Activated naive CD8-positive, alpha-beta T cell treated with anti-CD3 and anti-CD28 coated beads, Interleukin-2, amount 10 ng/mL, durations not matched to agents 7 days and 5 days (primary cell): ENCODE data around the gene NDRG3. TPM values are rescaled to one million over a fixed set of nuclear protein-coding genes. Genes with fewer than 3 reads are reported as not detected.

Source experiments
- ATAC-seq: fragments of 150-1000 bp; cut with Tn5 transposase; one replicate; pipeline ENCODE4 v1.10.0; 2021; ENCODE audit warnings: low read depth, moderate library complexity
- POLR2A ChIA-PET: fragments of 350-600 bp; sonication (Branson Sonifier 250); formaldehyde crosslinking; loops from one replicate; lab custom pipeline; 2021; ENCODE audit warnings: antibody characterized with exemption; lab: Charles Lee
- DNase-seq: peaks from one replicate; pipeline ENCODE4 v3.0.0; 2021
- H3K27ac Mint-ChIP-seq: one replicate; pipeline ENCODE4 v1.8.0; 2022; ENCODE audit warnings: mild to moderate bottlenecking, mixed read lengths
- H3K27me3 Mint-ChIP-seq: one replicate; pipeline ENCODE4 v1.8.0; 2022; ENCODE audit warnings: mild to moderate bottlenecking, moderate library complexity, mixed read lengths
- H3K36me3 Mint-ChIP-seq: one replicate; pipeline ENCODE4 v1.8.0; 2021; ENCODE audit warnings: mild to moderate bottlenecking, mixed read lengths
- H3K4me1 Mint-ChIP-seq: one replicate; pipeline ENCODE4 v1.8.0; 2021; ENCODE audit warnings: mixed read lengths
- H3K4me3 Mint-ChIP-seq: one replicate; pipeline ENCODE4 v1.8.0; 2022; ENCODE audit warnings: mild to moderate bottlenecking, moderate library complexity, mixed read lengths
- H3K9me3 Mint-ChIP-seq: one replicate; pipeline ENCODE4 v1.8.0; 2021; ENCODE audit warnings: mixed read lengths
- total RNA-seq, 2 experiments: library from RNA; stranded (reverse); gene quantifications; one replicate each; pipeline ENCODE4 v1.2.3, GENCODE V29; 2021

The NDRG3 gene
- total RNA-seq: 10 to 100 TPM; 34.3 to 35.5 TPM

- H3K27ac Mint-ChIP-seq: peak within 1 kb of the TSS; percentile 88
- no peaks in the 10 kb centered on the region for H3K9me3 Mint-ChIP-seq
- POLR2A ChIA-PET: interaction anchor here (0.5 to 2.6 kb wide), 9 partner anchors 10 to 951 kb away, joined by 3 to 19 read pairs (median 4); no protein-coding TSS in a partner anchor
- H3K4me1 Mint-ChIP-seq: peaks cover 20% of the 10 kb centered on the region
- DNase-seq (peak; percentile 92), ATAC-seq (peak; percentile 100)
- H3K4me3 Mint-ChIP-seq: peak within 1 kb of the TSS; percentile 93
- peaks cover 10% of the 10 kb centered on the region for H3K36me3 Mint-ChIP-seq
- H3K27me3 Mint-ChIP-seq: no peaks in the 10 kb centered on the region
These were observed at the start of gene NDRG3 for GRCh38 chr20:36745927-36746659. TSS of gene NDRG3 (minus strand) at chr20:36746090. CDS start at chr20:36721735, 24,355 bp downstream.

GRCh38 chr20:36794116-36794474, 48.2 kb upstream of the NDRG3 start:
- Mint-ChIP-seq H3K27ac (no peak overlapping the region), H3K27me3 (no peaks in the 10 kb centered on the region), H3K4me3 (no peak overlapping the region), H3K4me1 (no peaks in the 10 kb centered on the region), H3K36me3 (peaks cover 2% of the 10 kb centered on the region), H3K9me3 (no peaks in the 10 kb centered on the region)
- no peak for DNase-seq
- ATAC-seq: no peak
- POLR2A ChIA-PET: no interaction called here

- POLR2A ChIA-PET: no interaction called here
- no peaks in the 10 kb centered on the region for H3K9me3 Mint-ChIP-seq
These were observed 47.6 kb upstream of the NDRG3 start for GRCh38 chr20:36793294-36794115.

DNA sequence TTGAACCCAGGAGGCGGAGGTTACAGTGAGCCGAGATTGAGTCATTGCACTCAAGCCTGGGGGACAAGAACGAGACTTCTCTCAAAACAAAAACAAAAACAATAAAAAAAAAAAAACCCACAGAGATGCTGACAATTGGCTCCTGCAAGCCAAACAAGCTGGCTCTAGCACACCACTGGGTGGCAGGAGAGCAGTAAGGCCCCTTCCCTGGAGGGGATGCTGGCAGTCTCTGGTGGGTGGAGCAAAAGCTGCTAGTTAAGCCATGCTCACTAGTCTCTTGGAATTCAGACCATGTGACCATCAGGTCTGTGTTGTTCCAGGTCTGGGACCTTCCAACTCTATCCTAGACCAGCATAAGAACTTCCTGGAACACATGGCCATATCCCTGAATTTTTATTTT, 46.5 kb upstream of the NDRG3 start:
- Mint-ChIP-seq H3K36me3 (peaks cover 2% of the 10 kb centered on the region), H3K27me3 (no peaks in the 10 kb centered on the region), H3K4me3 (no peak overlapping the region), H3K27ac (no peak overlapping the region), H3K4me1 (no peaks in the 10 kb centered on the region), H3K9me3 (no peaks in the 10 kb centered on the region)
- POLR2A ChIA-PET: no interaction called here
- ATAC-seq (no peak), DNase-seq (no peak)

More at GRCh38 chr20:36793294-36794115, 47.6 kb upstream of the NDRG3 start:
- DNase-seq (no peak), ATAC-seq (no peak)
- H3K4me3 Mint-ChIP-seq: no peak overlapping the region
- H3K4me1 Mint-ChIP-seq: no peaks in the 10 kb centered on the region
- H3K36me3 Mint-ChIP-seq: peaks cover 2% of the 10 kb centered on the region
- H3K27ac Mint-ChIP-seq: no peak overlapping the region
- H3K27me3 Mint-ChIP-seq: no peaks in the 10 kb centered on the region

DNA sequence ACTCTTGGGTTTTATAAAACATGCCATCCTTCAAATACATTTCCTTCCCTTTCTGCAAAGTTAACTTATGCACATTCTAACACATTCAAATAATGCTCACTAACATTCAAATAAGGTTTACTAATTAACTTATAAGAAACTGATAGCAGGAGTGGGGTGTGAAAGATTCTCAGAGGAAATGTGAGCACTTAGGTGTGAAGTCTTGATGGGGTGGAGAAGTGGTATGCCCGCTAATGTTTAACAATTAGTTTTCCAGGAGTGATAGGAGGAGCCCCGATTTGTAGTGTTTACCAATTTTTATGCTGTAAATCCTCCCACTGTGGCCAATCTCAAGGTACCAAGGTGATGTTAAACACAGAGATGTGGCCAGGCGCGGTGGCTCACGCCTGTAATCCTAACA, 46.0 kb upstream of the NDRG3 start:
- Mint-ChIP-seq H3K4me1 (no peaks in the 10 kb centered on the region), H3K27ac (no peak overlapping the region)

GRCh38 chr20:36786663-36787062, 40.8 kb upstream of the NDRG3 start:
- DNase-seq (no peak), ATAC-seq (no peak)
- H3K27ac Mint-ChIP-seq: no peak overlapping the region
- H3K9me3 Mint-ChIP-seq: no peaks in the 10 kb centered on the region
- POLR2A ChIA-PET: interaction anchor here (0.6 kb wide), 1 partner anchor 168 kb away, joined by 3 read pairs; no protein-coding TSS in a partner anchor
- no peaks in the 10 kb centered on the region for H3K27me3 Mint-ChIP-seq
- H3K36me3 Mint-ChIP-seq: no peaks in the 10 kb centered on the region
- H3K4me3 Mint-ChIP-seq: no peak overlapping the region
- no peaks in the 10 kb centered on the region for H3K4me1 Mint-ChIP-seq

More for the DNA sequence above, 46.0 kb upstream of the NDRG3 start:
- POLR2A ChIA-PET: no interaction called here
- Mint-ChIP-seq H3K36me3 (peaks cover 2% of the 10 kb centered on the region), H3K9me3 (no peaks in the 10 kb centered on the region), H3K4me3 (no peak overlapping the region), H3K27me3 (no peaks in the 10 kb centered on the region)
- ATAC-seq: no peak
- DNase-seq: no peak

- Mint-ChIP-seq H3K4me3 (no peak overlapping the region), H3K36me3 (no peaks in the 10 kb centered on the region), H3K27me3 (no peaks in the 10 kb centered on the region), H3K4me1 (no peaks in the 10 kb centered on the region), H3K9me3 (no peaks in the 10 kb centered on the region), H3K27ac (no peak overlapping the region)
- no peak for ATAC-seq
- POLR2A ChIA-PET: interaction anchor here (0.6 kb wide), 1 partner anchor 167 kb away, joined by 3 read pairs; no protein-coding TSS in a partner anchor
- no peak for DNase-seq
These were observed 40.4 kb upstream of the NDRG3 start for GRCh38 chr20:36786246-36786645.

DNA sequence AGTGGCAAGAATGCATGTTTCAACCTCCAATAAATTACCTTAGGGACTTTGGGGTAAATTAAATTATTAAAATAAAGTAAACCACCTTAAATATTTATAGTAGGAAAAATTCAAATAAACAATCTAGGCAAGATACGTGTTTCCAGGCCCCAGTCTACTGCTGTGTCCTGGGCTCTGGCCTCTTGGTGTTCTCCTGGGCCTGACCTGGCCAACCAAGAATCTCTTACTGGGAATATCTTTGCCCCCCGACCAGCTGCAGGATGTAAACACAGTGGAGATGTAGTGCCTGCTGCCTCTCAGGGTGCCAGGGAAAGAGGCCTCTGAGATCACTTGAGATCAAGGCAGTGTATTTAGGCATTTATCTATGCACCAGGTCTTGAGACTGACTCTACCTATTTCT, 39.4 kb upstream of the NDRG3 start:
- H3K36me3 Mint-ChIP-seq: no peaks in the 10 kb centered on the region
- no peak overlapping the region for H3K4me3 Mint-ChIP-seq
- H3K27ac Mint-ChIP-seq: no peak overlapping the region
- ATAC-seq: no peak
- POLR2A ChIA-PET: no interaction called here
- no peaks in the 10 kb centered on the region for H3K9me3 Mint-ChIP-seq
- H3K27me3 Mint-ChIP-seq: no peaks in the 10 kb centered on the region
- no peaks in the 10 kb centered on the region for H3K4me1 Mint-ChIP-seq
- DNase-seq: no peak

- Mint-ChIP-seq H3K9me3 (no peaks in the 10 kb centered on the region), H3K4me1 (no peaks in the 10 kb centered on the region), H3K36me3 (no peaks in the 10 kb centered on the region), H3K27me3 (no peaks in the 10 kb centered on the region), H3K4me3 (no peak overlapping the region), H3K27ac (no peak overlapping the region)
- ATAC-seq (no peak), DNase-seq (no peak)
- POLR2A ChIA-PET: no interaction called here
These were observed 39.0 kb upstream of the NDRG3 start for GRCh38 chr20:36784900-36785299.

GRCh38 chr20:36784116-36784515, 38.2 kb upstream of the NDRG3 start:
- no peaks in the 10 kb centered on the region for H3K36me3 Mint-ChIP-seq
- no peaks in the 10 kb centered on the region for H3K4me1 Mint-ChIP-seq
- POLR2A ChIA-PET: no interaction called here
- peaks cover under 1% of the 10 kb centered on the region for H3K27me3 Mint-ChIP-seq
- ATAC-seq: no peak
- no peak for DNase-seq
- H3K27ac Mint-ChIP-seq: no peak overlapping the region
- H3K9me3 Mint-ChIP-seq: no peaks in the 10 kb centered on the region
- H3K4me3 Mint-ChIP-seq: no peak overlapping the region

DNA sequence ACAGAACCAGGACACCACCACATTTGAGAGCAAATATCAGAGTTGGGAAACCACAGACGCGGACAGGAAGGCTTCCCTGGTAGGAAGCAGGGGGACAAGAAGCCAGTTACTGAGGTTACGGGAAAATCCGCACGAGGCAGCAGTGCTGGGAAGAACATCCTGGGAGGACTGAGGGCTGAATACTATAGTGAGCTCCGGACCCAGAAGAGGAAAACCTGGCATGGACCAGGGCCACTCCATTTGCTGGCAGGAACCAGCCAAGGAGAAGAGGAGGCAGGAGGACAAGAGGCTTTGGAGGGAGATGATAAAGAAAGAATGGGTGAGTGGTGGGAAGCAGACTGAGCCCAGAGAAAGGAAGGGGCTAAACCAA, 33.8 kb upstream of the NDRG3 start:
- Mint-ChIP-seq H3K27ac (no peak overlapping the region), H3K4me3 (no peak overlapping the region), H3K27me3 (peaks cover 2% of the 10 kb centered on the region), H3K9me3 (no peaks in the 10 kb centered on the region), H3K4me1 (peaks cover 2% of the 10 kb centered on the region), H3K36me3 (no peaks in the 10 kb centered on the region)
- DNase-seq (no peak), ATAC-seq (no peak)
- POLR2A ChIA-PET: no interaction called here

DNA sequence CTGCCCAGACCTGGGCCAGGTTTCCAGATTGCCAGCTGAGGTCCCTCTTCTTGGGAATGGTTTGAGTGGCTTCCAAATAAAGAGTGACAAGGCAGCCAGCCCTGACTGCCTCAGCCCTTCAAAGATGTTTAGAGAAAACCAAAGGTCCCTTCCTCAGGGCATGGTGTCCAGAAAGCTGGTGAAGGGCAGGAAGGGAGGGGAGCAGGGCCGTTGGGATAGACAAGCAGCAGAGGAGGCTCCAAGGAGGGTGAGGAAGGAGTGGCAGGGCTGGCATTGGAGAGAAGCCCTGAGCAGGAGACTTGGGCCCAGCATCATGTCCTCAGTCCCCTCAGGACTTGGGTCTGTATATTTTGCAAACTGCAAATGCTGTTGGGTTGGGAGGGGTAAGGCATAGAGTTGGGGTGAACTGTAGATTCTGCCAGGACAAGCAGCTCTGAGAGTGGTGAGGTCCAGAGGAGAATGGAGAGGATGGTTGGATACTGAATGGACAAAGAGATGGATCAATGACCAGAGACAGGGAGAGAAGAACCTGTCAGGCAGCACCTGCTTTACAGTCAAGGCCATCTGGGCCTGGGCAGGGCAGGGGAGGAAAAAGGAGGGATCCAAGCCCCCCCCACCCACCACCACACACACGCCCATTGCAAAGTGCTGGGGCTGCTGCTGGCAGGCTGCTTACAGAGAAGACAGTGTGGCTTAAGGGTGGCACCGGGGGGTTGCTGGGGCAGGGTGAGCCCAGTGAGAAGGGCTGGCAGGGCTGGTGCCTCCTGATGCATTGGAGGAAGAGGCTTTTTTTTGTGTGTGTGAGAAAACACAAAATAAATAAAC, 33.2 kb upstream of the NDRG3 start:
- H3K4me3 Mint-ChIP-seq: no peak overlapping the region
- no peaks in the 10 kb centered on the region for H3K36me3 Mint-ChIP-seq
- peaks cover 2% of the 10 kb centered on the region for H3K27me3 Mint-ChIP-seq
- H3K9me3 Mint-ChIP-seq: no peaks in the 10 kb centered on the region
- peak overlapping the region; percentile 39 for H3K27ac Mint-ChIP-seq
- no peak for ATAC-seq
- POLR2A ChIA-PET: interaction anchor here (0.6 kb wide), 1 partner anchor 48 kb away, joined by 7 read pairs; no protein-coding TSS in a partner anchor
- no peak for DNase-seq
- peaks cover 3% of the 10 kb centered on the region for H3K4me1 Mint-ChIP-seq

GRCh38 chr20:36777576-36777975, 31.7 kb upstream of the NDRG3 start:
- Mint-ChIP-seq H3K36me3 (peaks cover 2% of the 10 kb centered on the region), H3K4me1 (peaks cover 8% of the 10 kb centered on the region), H3K27ac (no peak overlapping the region), H3K9me3 (no peaks in the 10 kb centered on the region), H3K27me3 (peaks cover 2% of the 10 kb centered on the region), H3K4me3 (no peak overlapping the region)
- POLR2A ChIA-PET: no interaction called here
- ATAC-seq (no peak), DNase-seq (no peak)
